Omental fat pad (tissue), 4 donors: ENCODE data around the gene ACAP3. TPM values are rescaled to one million over a fixed set of nuclear protein-coding genes. Genes with fewer than 3 reads are reported as not detected.

Source experiments
- ATAC-seq: fragments of 150-250 bp; one replicate; pipeline ENCODE4 v1.9.1; 2016; ENCODE audit warnings: mild to moderate bottlenecking, moderate library complexity; ENCODE audit not compliant: low FRiP score
- DNase-seq: peaks from one replicate; pipeline ENCODE4 v3.0.0-alpha.2; 2019; ENCODE audit warnings: low spot score
- total RNA-seq, 4 donors: library from RNA; depleted of rRNA; stranded (reverse); fragments of >200 nt; gene quantifications; one replicate each; pipeline ENCODE4 v1.1.0, GENCODE V29; 2016
- TF ChIP-seq, protein P1 (sequence below), 3 donors: fragments of 450-650 bp; IDR thresholded peaks; one replicate each; pipeline ENCODE4 v1.5.1; 2016 to 2017; ENCODE audit warnings: antibody characterized with exemption in 3 of 3, mild to moderate bottlenecking in 3 of 3, moderate library complexity in 2 of 3

The ACAP3 gene
- total RNA-seq, 4 donors from 2014 or later: 19.2 to 41.8 (median 38.1) TPM

DNA sequence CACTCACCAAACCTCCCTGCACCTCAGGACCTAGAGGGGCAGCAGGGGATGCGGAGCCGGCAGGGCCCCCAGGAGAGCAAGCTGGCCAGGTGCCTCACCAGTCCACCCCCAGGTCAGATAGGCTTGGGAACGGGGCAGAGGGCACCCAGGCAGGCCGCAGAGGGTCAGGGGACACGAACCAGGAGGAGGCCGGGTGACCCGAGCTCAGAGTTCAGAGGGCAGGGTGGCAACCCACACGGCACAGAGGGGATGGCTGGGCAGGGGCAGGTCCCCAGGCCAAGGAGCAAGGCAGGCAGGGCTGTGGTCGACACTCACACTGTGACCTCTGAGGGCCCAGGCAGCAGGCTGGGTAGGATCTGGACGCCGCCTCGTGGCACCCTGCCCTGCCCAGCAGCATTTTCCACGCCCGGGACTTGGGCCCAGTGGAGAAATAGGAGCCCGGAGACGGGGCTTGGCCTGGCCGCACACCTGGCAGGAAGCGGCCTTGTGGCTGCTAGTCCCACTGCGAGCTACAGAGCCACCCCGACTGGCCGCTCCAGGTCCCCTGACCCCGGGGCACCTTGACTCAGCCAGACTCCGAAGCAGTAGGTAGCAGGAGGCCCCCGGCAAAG lies 36.2 kb upstream of the ACAP3 start:
- TF ChIP-seq, protein P1, sequence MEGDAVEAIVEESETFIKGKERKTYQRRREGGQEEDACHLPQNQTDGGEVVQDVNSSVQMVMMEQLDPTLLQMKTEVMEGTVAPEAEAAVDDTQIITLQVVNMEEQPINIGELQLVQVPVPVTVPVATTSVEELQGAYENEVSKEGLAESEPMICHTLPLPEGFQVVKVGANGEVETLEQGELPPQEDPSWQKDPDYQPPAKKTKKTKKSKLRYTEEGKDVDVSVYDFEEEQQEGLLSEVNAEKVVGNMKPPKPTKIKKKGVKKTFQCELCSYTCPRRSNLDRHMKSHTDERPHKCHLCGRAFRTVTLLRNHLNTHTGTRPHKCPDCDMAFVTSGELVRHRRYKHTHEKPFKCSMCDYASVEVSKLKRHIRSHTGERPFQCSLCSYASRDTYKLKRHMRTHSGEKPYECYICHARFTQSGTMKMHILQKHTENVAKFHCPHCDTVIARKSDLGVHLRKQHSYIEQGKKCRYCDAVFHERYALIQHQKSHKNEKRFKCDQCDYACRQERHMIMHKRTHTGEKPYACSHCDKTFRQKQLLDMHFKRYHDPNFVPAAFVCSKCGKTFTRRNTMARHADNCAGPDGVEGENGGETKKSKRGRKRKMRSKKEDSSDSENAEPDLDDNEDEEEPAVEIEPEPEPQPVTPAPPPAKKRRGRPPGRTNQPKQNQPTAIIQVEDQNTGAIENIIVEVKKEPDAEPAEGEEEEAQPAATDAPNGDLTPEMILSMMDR (IDR thresholded peaks at IDR 0.05): no peak
- DNase-seq (no peak), ATAC-seq (no peak)

DNA sequence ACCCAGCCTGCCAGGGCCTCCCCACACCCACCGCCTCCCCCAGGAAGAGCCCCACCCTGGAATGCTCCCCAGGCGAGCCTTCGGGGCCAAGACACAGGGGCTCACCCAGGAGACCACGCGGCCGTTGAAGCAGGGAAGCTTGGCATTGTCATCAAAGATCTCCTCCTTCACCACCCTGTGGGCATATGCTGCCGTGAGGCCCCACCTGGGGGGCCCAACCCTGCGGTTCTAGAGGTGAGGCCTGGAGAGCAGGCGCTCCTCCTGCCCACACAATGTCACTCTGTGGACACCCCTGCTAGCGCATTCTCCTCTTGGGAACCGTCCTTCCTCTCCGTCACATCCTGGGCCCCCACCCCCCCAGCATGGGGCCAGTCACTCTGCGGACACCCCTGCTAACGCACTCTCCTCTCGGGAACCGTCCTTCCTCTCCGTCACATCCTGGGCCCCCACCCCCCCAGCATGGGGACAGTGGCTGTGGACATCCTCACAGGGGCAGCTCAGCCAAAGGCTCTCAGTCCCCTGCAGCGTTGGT lies 34.9 kb upstream of the ACAP3 start:
- TF ChIP-seq, protein P1 (IDR thresholded peaks at IDR 0.05): no peak
- DNase-seq (no peak), ATAC-seq (no peak)

DNA sequence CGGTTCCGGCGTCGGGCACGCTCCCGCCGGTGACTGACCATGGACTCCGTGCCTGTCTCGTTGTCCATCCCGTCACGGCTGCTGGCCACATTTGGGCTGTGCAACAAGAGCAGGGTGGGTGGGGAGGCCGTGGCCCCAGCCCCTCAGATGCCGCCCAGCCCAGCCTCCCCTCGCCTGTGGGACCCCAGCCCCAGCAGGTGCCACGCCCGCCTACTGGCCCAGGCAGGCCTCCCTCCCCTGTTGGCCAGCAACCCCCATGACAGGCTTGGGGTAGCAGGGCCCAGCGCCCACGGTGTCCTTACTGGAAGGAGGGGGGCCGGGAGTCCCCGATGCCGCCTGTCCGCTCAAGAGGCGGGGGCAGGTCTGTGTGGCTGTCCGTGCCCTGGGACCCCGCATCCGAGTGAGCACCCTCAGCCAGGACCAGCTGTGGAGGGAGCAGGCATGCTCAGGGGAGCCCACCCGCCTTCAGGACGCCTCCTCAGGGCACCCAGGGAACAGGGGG lies 34.4 kb upstream of the ACAP3 start:
- TF ChIP-seq, protein P1 (IDR thresholded peaks at IDR 0.05): no peak
- no peak for DNase-seq
- no peak for ATAC-seq

DNA sequence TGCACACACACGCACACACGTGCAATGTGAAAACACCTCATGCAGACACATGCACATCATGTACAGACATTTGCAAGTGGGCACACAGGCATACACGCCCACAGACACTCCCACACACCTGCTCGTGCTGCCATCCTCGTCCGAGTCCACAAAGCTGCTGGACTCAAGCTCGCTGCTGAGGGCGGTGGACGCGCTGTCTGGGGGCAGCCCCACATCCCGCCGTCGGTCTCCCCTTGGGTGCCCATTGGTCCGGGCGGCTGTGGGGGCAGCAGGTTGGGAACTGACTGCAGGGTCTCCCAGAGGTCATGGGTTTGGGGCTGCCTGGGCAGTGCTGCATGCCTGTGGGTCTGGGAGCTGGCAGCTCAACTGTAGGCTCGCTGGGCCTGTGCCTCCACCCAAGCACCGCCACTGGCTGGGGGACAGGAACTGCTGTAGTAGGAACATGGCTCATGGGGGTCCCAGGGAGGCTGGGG lies 33.9 kb upstream of the ACAP3 start:
- no peak for DNase-seq
- ATAC-seq: no peak
- TF ChIP-seq, protein P1 (IDR thresholded peaks at IDR 0.05): no peak

DNA sequence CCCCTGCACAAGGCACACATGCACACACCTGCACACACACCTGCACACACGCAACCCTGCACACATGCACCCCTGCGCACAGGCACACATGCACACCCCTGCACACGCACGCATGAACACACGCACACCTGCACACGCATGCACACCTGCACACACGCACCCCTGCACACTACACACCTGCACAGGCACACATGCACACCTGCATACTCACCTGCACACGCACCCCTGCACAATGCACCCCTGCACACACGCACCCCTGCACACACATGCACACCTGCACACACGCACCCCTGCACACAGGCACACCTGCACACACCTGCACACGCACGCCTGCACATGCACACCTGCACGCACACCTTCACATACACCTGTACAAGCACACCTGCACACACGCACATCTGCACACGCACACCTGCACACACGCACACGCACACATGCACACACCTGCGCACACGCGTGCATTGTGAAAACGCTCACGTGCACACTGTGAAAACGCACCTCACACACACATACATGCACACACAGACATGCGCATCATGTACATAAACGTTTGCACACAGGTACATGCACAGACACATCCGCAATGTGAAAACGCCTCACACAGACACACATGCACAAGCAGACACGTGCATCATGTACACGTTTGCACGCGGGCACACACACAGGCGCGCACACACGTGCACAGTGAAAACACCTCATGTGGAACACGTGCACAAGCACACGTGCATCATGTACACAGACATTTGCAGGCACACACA lies 33.2 kb upstream of the ACAP3 start:
- ATAC-seq: no peak
- TF ChIP-seq, protein P1 (IDR thresholded peaks at IDR 0.05): no peak
- no peak for DNase-seq

DNA sequence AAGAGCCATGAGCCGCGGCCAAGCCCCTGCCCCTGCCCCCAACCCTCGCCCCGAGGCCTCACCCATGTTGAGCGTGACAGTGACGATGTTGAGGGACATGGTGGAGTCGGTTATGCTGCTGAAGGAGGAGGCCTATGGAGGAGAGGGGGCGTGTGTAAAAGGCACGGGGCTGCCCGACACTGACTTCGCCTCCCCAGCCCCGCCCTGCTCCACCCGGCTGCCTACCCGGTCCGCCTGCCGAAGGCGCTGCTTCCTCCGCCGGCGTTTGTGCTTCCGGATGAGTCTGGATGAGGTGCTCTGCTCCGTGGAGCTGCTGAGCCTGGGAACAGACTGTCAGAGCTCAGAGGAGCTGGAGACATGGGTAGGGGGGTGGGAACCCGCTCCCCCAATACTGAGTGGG lies 32.5 kb upstream of the ACAP3 start:
- TF ChIP-seq, protein P1 (IDR thresholded peaks at IDR 0.05): no peak
- ATAC-seq: no peak
- DNase-seq: no peak
